NCI-H510A treated with DMSO at 0.1 percent for 48 hours (cell line): Measurements from ENCODE around the gene XPR1.

Experiments used
- DNase-seq: peaks from one replicate; lab custom pipeline; 2025; lab: John Stamatoyannopoulos, UW

XPR1 gene

GRCh38 chr1:180892272-180892671, 260.4 kb downstream of the XPR1 start:
- no peak for DNase-seq

- no peak for DNase-seq
Observed at GRCh38 chr1:180892675-180893074, 260.9 kb downstream of the XPR1 start.

GRCh38 chr1:180893614-180894013, 261.8 kb downstream of the XPR1 start:
- DNase-seq, result no peak

GRCh38 chr1:180896161-180896560, 264.3 kb downstream of the XPR1 start:
- DNase-seq, result no peak

- DNase-seq, result no peak
Observed at GRCh38 chr1:180898441-180899219, 266.8 kb downstream of the XPR1 start.

- no peak for DNase-seq
Observed at GRCh38 chr1:180899262-180899661, 267.4 kb downstream of the XPR1 start.

- DNase-seq, result no peak
Observed at GRCh38 chr1:180901076-180901990, 269.5 kb downstream of the XPR1 start.

GRCh38 chr1:180902541-180902940, 270.7 kb downstream of the XPR1 start:
- no peak for DNase-seq

- no peak for DNase-seq
Observed at GRCh38 chr1:180905927-180906326, 274.1 kb downstream of the XPR1 start.

- DNase-seq, result no peak
Observed at GRCh38 chr1:180906511-180906910, 274.7 kb downstream of the XPR1 start.

GRCh38 chr1:180907313-180908055, 275.7 kb downstream of the XPR1 start:
- DNase-seq, result no peak

GRCh38 chr1:180908074-180908765, 276.4 kb downstream of the XPR1 start:
- DNase-seq, result no peak

GRCh38 chr1:180909005-180909414, 277.2 kb downstream of the XPR1 start:
- no peak for DNase-seq

- no peak for DNase-seq
Observed at GRCh38 chr1:180909462-180909976, 277.7 kb downstream of the XPR1 start.

- DNase-seq, result no peak
Observed at GRCh38 chr1:180911640-180912191, 279.9 kb downstream of the XPR1 start.

- DNase-seq, result no peak
Observed at GRCh38 chr1:180912211-180912800, 280.5 kb downstream of the XPR1 start.

- no peak for DNase-seq
Observed at GRCh38 chr1:180912801-180913565, 281.2 kb downstream of the XPR1 start, which contains the start of gene KIAA1614. TSS of gene KIAA1614 (plus strand) at chr1:180912897. CDS start at chr1:180913244, 347 bp downstream.

GRCh38 chr1:180915426-180915965, 283.7 kb downstream of the XPR1 start:
- no peak for DNase-seq

GRCh38 chr1:180916012-180916770, 284.4 kb downstream of the XPR1 start:
- DNase-seq, result no peak
